Measurements from ENCODE around the gene MCIDAS.

GRCh38 chr5:55180016-55180415, 47.1 kb downstream of the MCIDAS start:
- TF ChIP-seq CTCF (IDR thresholded peaks at IDR 0.05; ENCODE audit: insufficient read depth, low read length, poor library complexity, severe bottlenecking) (no peak), EZH2phosphoT487 (conservative IDR thresholded peaks at IDR 0.05; ENCODE audit: low read length) (no peak)

All from SU-DHL-6 (cell line).